WTC11 (cell line): Measurements from ENCODE around the gene MRPS6. TPM values are rescaled to one million over a fixed set of nuclear protein-coding genes. Genes with fewer than 3 reads are reported as not detected.

Experiments
- ATAC-seq: fragments of 200-7000 bp; cut with Tn5 transposase; 2 replicates; pipeline ENCODE4 v1.10.0; 2021; ENCODE audit warnings: mild to moderate bottlenecking, moderate library complexity
- CTCF ChIA-PET: fragments of 300-600 bp; sonication (Branson Sonifier 250); formaldehyde crosslinking; loops from one replicate; lab custom pipeline; 2021; ENCODE audit warnings: antibody characterized with exemption; lab: Charles Lee
- POLR2A ChIA-PET: fragments of 350-600 bp; sonication (Branson Sonifier 250); formaldehyde crosslinking; loops from one replicate; lab custom pipeline; 2021; ENCODE audit warnings: antibody characterized with exemption; lab: Charles Lee
- DNase-seq: peaks from one replicate; pipeline ENCODE4 v3.0.0; 2021; ENCODE audit warnings: low spot score
- H3K27ac Mint-ChIP-seq: 2 replicates; pipeline ENCODE4 v1.8.0; 2021; ENCODE audit warnings: mixed read lengths
- H3K27me3 Mint-ChIP-seq: 2 replicates; pipeline ENCODE4 v1.8.0; 2021; ENCODE audit warnings: low read depth, mild to moderate bottlenecking, moderate library complexity, mixed read lengths
- H3K36me3 Mint-ChIP-seq: 2 replicates; pipeline ENCODE4 v1.8.0; 2021; ENCODE audit warnings: mixed read lengths
- H3K4me1 Mint-ChIP-seq: 2 replicates; pipeline ENCODE4 v1.8.0; 2022; ENCODE audit warnings: mixed read lengths
- H3K4me3 Mint-ChIP-seq: 2 replicates; pipeline ENCODE4 v1.8.0; 2021; ENCODE audit warnings: mild to moderate bottlenecking, moderate library complexity, mixed read lengths
- H3K9me3 Mint-ChIP-seq: 2 replicates; pipeline ENCODE4 v1.8.0; 2021; ENCODE audit warnings: mixed read lengths
- E2F1 ChIP-seq: sonication (generic); formaldehyde crosslinking; IDR thresholded peaks from 2 replicates; pipeline ENCODE4 v1.8.0; 2022; ENCODE audit warnings: mild to moderate bottlenecking, missing genetic modification reagents
- FOXP4 ChIP-seq: sonication (generic); formaldehyde crosslinking; IDR thresholded peaks from 2 replicates; pipeline ENCODE4 v1.8.0; 2022; ENCODE audit warnings: mild to moderate bottlenecking, missing genetic modification reagents
- HMGA2 ChIP-seq: fragments of 250-450 bp; sonication (Bioruptor Pico); IDR thresholded peaks from 2 replicates; pipeline ENCODE4 v1.4.0; 2021; ENCODE audit warnings: mild to moderate bottlenecking, moderate library complexity
- JAZF1 ChIP-seq: fragments of 250-450 bp; sonication (Bioruptor Pico); IDR thresholded peaks from 2 replicates; pipeline ENCODE4 v1.9.0; 2021; ENCODE audit warnings: moderate library complexity, mild to moderate bottlenecking, inconsistent platforms
- MLX ChIP-seq: sonication (generic); formaldehyde crosslinking; IDR thresholded peaks from 2 replicates; pipeline ENCODE4 v1.8.1; 2023; ENCODE audit warnings: mild to moderate bottlenecking, missing genetic modification reagents, moderate library complexity
- NR2C2 ChIP-seq: sonication (generic); formaldehyde crosslinking; IDR thresholded peaks from 2 replicates; pipeline ENCODE4 v1.8.0; 2022; ENCODE audit warnings: mild to moderate bottlenecking, missing genetic modification reagents
- PRDM15 ChIP-seq: sonication (generic); formaldehyde crosslinking; IDR thresholded peaks from 2 replicates; pipeline ENCODE4 v1.8.0; 2022; ENCODE audit warnings: missing genetic modification reagents
- PRRX2 ChIP-seq: fragments of 250-450 bp; sonication (Bioruptor Pico); IDR thresholded peaks from 2 replicates; pipeline ENCODE4 v1.8.0; 2021; ENCODE audit warnings: mild to moderate bottlenecking
- SMAD4 ChIP-seq: sonication (generic); formaldehyde crosslinking; IDR thresholded peaks from 2 replicates; pipeline ENCODE4 v1.8.0; 2022; ENCODE audit warnings: mild to moderate bottlenecking, missing genetic modification reagents
- TCF7 ChIP-seq: sonication (generic); formaldehyde crosslinking; IDR thresholded peaks from 2 replicates; pipeline ENCODE4 v1.8.0; 2022; ENCODE audit warnings: mild to moderate bottlenecking, low read depth, missing genetic modification reagents, moderate library complexity
- USF1 ChIP-seq: sonication (generic); formaldehyde crosslinking; IDR thresholded peaks from 2 replicates; pipeline ENCODE4 v1.8.0; 2022; ENCODE audit warnings: mild to moderate bottlenecking, missing genetic modification reagents
- ZNF121 ChIP-seq: sonication (generic); formaldehyde crosslinking; IDR thresholded peaks from 2 replicates; pipeline ENCODE4 v1.8.0; 2023; ENCODE audit warnings: missing genetic modification reagents
- ZNF263 ChIP-seq: sonication (generic); formaldehyde crosslinking; IDR thresholded peaks from 2 replicates; pipeline ENCODE4 v1.8.1; 2022; ENCODE audit warnings: low read depth, mild to moderate bottlenecking, moderate library complexity, missing genetic modification reagents
- ZNF281 ChIP-seq: sonication (generic); formaldehyde crosslinking; IDR thresholded peaks from 2 replicates; pipeline ENCODE4 v1.8.0; 2023; ENCODE audit warnings: mild to moderate bottlenecking, missing genetic modification reagents
- ZNF396 ChIP-seq: fragments of 250-450 bp; sonication (Bioruptor Pico); IDR thresholded peaks from 2 replicates; pipeline ENCODE4 v1.8.0; 2021; ENCODE audit warnings: mild to moderate bottlenecking, moderate library complexity, borderline replicate concordance
- ZNF425 ChIP-seq: fragments of 250-450 bp; sonication (Bioruptor Pico); conservative IDR thresholded peaks from 2 replicates; pipeline ENCODE4 v1.9.0; 2021; ENCODE audit warnings: mild to moderate bottlenecking
- ZNF671 ChIP-seq: fragments of 250-450 bp; sonication (Bioruptor Pico); IDR thresholded peaks from 2 replicates; pipeline ENCODE4 v1.8.0; 2021; ENCODE audit warnings: mild to moderate bottlenecking
- total RNA-seq: library from RNA; stranded (reverse); gene quantifications from 3 replicates; pipeline ENCODE4 v1.2.3, GENCODE V29; 2021

Gene MRPS6
- total RNA-seq, 1 experiment from 2014 or later = 133 TPM

- peaks cover 56% of the 10 kb centered on the region for H3K4me1 Mint-ChIP-seq
- ATAC-seq (no peak), DNase-seq (no peak)
- no peaks in the 10 kb centered on the region for H3K27me3 Mint-ChIP-seq
- TF ChIP-seq PRRX2 (CRISPR knock-in tag) = no peak
- TF ChIP-seq NR2C2 (CRISPR knock-in tag) = no peak
- TF ChIP-seq ZNF121 (CRISPR knock-in tag) = no peak
- no peak for TF ChIP-seq ZNF425 (CRISPR knock-in tag)
- TF ChIP-seq FOXP4 (CRISPR knock-in tag) = no peak
- no peak for TF ChIP-seq ZNF263
- no peak for TF ChIP-seq USF1 (CRISPR knock-in tag)
- TF ChIP-seq ZNF281 (CRISPR knock-in tag) = no peak
- TF ChIP-seq JAZF1 = no peak
- H3K9me3 Mint-ChIP-seq = peaks cover 13% of the 10 kb centered on the region
- no peak overlapping the region for H3K4me3 Mint-ChIP-seq
- POLR2A ChIA-PET = no interaction called here
- H3K36me3 Mint-ChIP-seq = peaks cover 24% of the 10 kb centered on the region
- CTCF ChIA-PET = no interaction called here
- no peak overlapping the region for H3K27ac Mint-ChIP-seq
Measured at GRCh38 chr21:34122047-34122446, 48.7 kb downstream of the MRPS6 start.

GRCh38 chr21:34123609-34124008, 50.2 kb downstream of the MRPS6 start:
- Mint-ChIP-seq H3K27me3 (no peaks in the 10 kb centered on the region), H3K9me3 (peaks cover 10% of the 10 kb centered on the region), H3K4me1 (peaks cover 69% of the 10 kb centered on the region), H3K4me3 (no peak overlapping the region), H3K36me3 (peaks cover 20% of the 10 kb centered on the region), H3K27ac (0 out of 2 replicates have a peak overlapping the region, but pooled peaks have one; percentile 35)
- DNase-seq (no peak), ATAC-seq (no peak)
- POLR2A ChIA-PET = interaction anchor here (0.6 kb wide), 2 partner anchors 88 to 175 kb away, joined by 3 to 4 read pairs; no protein-coding TSS in a partner anchor
- CTCF ChIA-PET = interaction anchor here (0.6 to 1.4 kb wide), 4 partner anchors 31 to 548 kb away, joined by 3 to 5 read pairs (median 4); no protein-coding TSS in a partner anchor
- no peak for TF ChIP-seq ZNF263
- no peak for TF ChIP-seq ZNF671 (CRISPR knock-in tag)
- TF ChIP-seq MLX (CRISPR knock-in tag) = no peak
- no peak for TF ChIP-seq HMGA2 (CRISPR knock-in tag)
- TF ChIP-seq SMAD4 (CRISPR knock-in tag) = no peak
- no peak for TF ChIP-seq ZNF396 (CRISPR knock-in tag)
- TF ChIP-seq E2F1 = no peak
- TF ChIP-seq PRDM15 (CRISPR knock-in tag) = no peak
- no peak for TF ChIP-seq TCF7
- no peak for TF ChIP-seq PRRX2 (CRISPR knock-in tag)
